OCI-LY7 (cell line): Measurements from ENCODE around the gene DBN1. TPM values are rescaled to one million over a fixed set of nuclear protein-coding genes. Genes with fewer than 3 reads are reported as not detected.

Source experiments
- BruUV-seq: library from RNA; stranded (reverse); fragments of 400-500 nt; replicated peaks from 2 replicates; lab custom pipeline; 2021; lab: Mats Ljungman, UMichigan
- CTCF ChIA-PET: fragments of 300-600 bp; sonication (Branson Sonifier 250); formaldehyde crosslinking; loops from one replicate; lab custom pipeline; 2022; ENCODE audit warnings: antibody characterized with exemption; ENCODE audit not compliant: unreplicated experiment; lab: Charles Lee
- POLR2A ChIA-PET: fragments of 300-600 bp; sonication (Branson Sonifier 250); formaldehyde crosslinking; loops from one replicate; lab custom pipeline; 2022; ENCODE audit warnings: antibody characterized with exemption; lab: Charles Lee
- DNase-seq: peaks from one replicate; pipeline ENCODE4 v3.0.0-alpha.2; 2015; ENCODE audit warnings: low spot score
- H2AFZ ChIP-seq: fragments of 200-600 bp; sonication (generic), shearing (Covaris generic); 2 replicates; pipeline ENCODE4 v1.6.1; 2014; ENCODE audit warnings: mild to moderate bottlenecking, antibody characterized with exemption, low read length, moderate library complexity
- H3K27ac ChIP-seq: fragments of 200-600 bp; sonication (generic); 2 replicates; pipeline ENCODE4 v1.5.1; 2014; ENCODE audit warnings: mixed run types, low read depth, mild to moderate bottlenecking, moderate library complexity, low read length, inconsistent platforms; ENCODE audit not compliant: poor library complexity, severe bottlenecking
- H3K36me3 ChIP-seq: fragments of 200-600 bp; sonication (generic); 2 replicates; pipeline ENCODE4 v1.6.1; 2014; ENCODE audit warnings: mild to moderate bottlenecking, antibody characterized with exemption, low read length, moderate library complexity, mixed read lengths; ENCODE audit not compliant: insufficient read depth
- H3K4me1 ChIP-seq: fragments of 200-600 bp; sonication (generic); 2 replicates; pipeline ENCODE4 v1.5.1; 2014; ENCODE audit warnings: mild to moderate bottlenecking, low read length; ENCODE audit not compliant: insufficient read depth, poor library complexity, severe bottlenecking
- H3K4me2 ChIP-seq: fragments of 200-600 bp; sonication (generic); 2 replicates; pipeline ENCODE4 v1.6.1; 2014; ENCODE audit warnings: mild to moderate bottlenecking, low read length
- H3K4me3 ChIP-seq: fragments of 200-600 bp; sonication (generic); 2 replicates; pipeline ENCODE4 v1.5.1; 2014; ENCODE audit warnings: mild to moderate bottlenecking, low read depth, low read length; ENCODE audit not compliant: poor library complexity, severe bottlenecking
- H3K79me2 ChIP-seq: fragments of 200-600 bp; sonication (generic); 2 replicates; pipeline ENCODE4 v1.6.1; 2016; ENCODE audit warnings: low read depth, mild to moderate bottlenecking, low read length, moderate library complexity, mixed read lengths; ENCODE audit not compliant: insufficient read depth
- H3K9me2 ChIP-seq: fragments of 200-600 bp; sonication (generic); 2 replicates; pipeline ENCODE4 v1.6.1; 2016; ENCODE audit warnings: mild to moderate bottlenecking, low read length, mixed read lengths; ENCODE audit not compliant: insufficient read depth
- H3K9me3 ChIP-seq: fragments of 200-600 bp; sonication (generic); 2 replicates; pipeline ENCODE4 v1.6.1; 2014; ENCODE audit warnings: mild to moderate bottlenecking, mixed run types, low read length, mixed read lengths
- H4K20me1 ChIP-seq: fragments of 200-600 bp; sonication (generic); 2 replicates; pipeline ENCODE4 v1.6.1; 2014; ENCODE audit warnings: mild to moderate bottlenecking, antibody characterized with exemption, low read length, moderate library complexity, mixed read lengths; ENCODE audit not compliant: insufficient read depth
- EZH2phosphoT487 ChIP-seq: fragments of 200-600 bp; sonication (generic); IDR thresholded peaks from 2 replicates; pipeline ENCODE4 v1.6.1; 2018; ENCODE audit warnings: low read depth, borderline replicate concordance, mild to moderate bottlenecking, mixed run types, antibody characterized with exemption, low read length, moderate library complexity, mixed read lengths
- intact Hi-C: fragments of 100-400 bp; cut with micrococcal nuclease; formaldehyde crosslinking; loops from one replicate; pipeline ENCODE4 v1.10.0; 2022; ENCODE audit not compliant: unreplicated experiment
- total RNA-seq, 2 experiments: library from RNA; depleted of rRNA in 1 of 2; stranded (reverse); fragments of >200 nt in 1 of 2; shearing (Covaris generic) in 1 of 2; gene quantifications; 2 replicates each; pipeline ENCODE4 v1.2.3, GENCODE V29; 2014 to 2022
- TF ChIP-seq, protein P1 (sequence below): fragments of 200-600 bp; sonication (generic); conservative IDR thresholded peaks from 2 replicates; pipeline ENCODE4 v1.5.1; 2014; ENCODE audit warnings: mild to moderate bottlenecking, antibody characterized with exemption, low read length, moderate library complexity, mixed read lengths

DBN1 gene
- total RNA-seq, 2 experiments from 2014 or later = 11.7 to 22.0 TPM

DNA sequence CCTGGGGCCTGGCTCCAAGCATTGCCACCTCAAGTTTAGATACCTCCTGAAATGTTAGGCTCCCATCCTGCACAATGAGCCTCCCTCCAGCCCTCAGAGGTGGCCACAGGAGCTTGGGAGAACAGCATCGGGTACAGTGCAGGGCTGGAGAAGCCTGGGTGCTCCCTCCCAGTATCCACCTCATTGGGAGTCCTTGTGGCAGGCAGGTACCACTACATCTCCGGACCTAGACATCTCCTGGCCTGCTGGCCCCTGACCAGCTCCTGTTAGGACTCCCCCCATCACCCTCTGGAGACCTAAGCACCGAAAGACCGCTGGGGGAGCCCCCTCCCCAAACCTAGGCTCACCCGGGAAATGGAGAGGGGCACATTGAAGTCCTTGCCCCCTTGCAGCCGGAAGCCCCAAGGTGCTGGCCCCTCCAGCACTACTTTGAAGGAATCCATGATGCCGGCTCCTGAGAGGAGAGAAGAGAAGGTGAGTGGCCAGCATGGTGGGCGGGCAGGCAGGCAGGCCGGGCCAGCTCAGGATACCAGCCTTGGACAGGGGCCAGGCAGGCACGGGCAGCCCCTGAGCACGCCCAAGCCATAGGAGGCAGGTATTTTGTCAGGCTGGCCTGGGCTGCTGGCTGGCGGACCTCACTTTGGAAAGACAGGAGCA is 22.8 kb upstream of the DBN1 start:
- H3K36me3 ChIP-seq = no peaks in the 10 kb centered on the region
- intact Hi-C loops = loop anchor here (2.0 kb wide), 2 partner anchors 41 to 105 kb away; no protein-coding TSS in a partner anchor
- H2AFZ ChIP-seq = no peak overlapping the region
- DNase-seq = peak; percentile 38
- no peaks in the 10 kb centered on the region for H3K9me2 ChIP-seq
- POLR2A ChIA-PET = interaction anchor here (0.6 to 2.8 kb wide), 3 partner anchors 14 to 547 kb away, joined by 3 to 24 read pairs (median 4); partner anchors contain the start of gene DOK3
- H3K4me2 ChIP-seq = peak overlapping the region; percentile 96
- BruUV-seq = no TSS peak
- H3K4me3 ChIP-seq = peak overlapping the region; percentile 81
- no peaks in the 10 kb centered on the region for H3K9me3 ChIP-seq
- peaks cover 47% of the 10 kb centered on the region for H3K4me1 ChIP-seq
- CTCF ChIA-PET = interaction anchor here (0.5 to 0.7 kb wide), 3 partner anchors 12 to 106 kb away, joined by 3 read pairs; no protein-coding TSS in a partner anchor
- H4K20me1 ChIP-seq = peaks cover 6% of the 10 kb centered on the region; the same call in 1 of the 2 replicates
- TF ChIP-seq EZH2phosphoT487 = no peak
- TF ChIP-seq, protein P1, sequence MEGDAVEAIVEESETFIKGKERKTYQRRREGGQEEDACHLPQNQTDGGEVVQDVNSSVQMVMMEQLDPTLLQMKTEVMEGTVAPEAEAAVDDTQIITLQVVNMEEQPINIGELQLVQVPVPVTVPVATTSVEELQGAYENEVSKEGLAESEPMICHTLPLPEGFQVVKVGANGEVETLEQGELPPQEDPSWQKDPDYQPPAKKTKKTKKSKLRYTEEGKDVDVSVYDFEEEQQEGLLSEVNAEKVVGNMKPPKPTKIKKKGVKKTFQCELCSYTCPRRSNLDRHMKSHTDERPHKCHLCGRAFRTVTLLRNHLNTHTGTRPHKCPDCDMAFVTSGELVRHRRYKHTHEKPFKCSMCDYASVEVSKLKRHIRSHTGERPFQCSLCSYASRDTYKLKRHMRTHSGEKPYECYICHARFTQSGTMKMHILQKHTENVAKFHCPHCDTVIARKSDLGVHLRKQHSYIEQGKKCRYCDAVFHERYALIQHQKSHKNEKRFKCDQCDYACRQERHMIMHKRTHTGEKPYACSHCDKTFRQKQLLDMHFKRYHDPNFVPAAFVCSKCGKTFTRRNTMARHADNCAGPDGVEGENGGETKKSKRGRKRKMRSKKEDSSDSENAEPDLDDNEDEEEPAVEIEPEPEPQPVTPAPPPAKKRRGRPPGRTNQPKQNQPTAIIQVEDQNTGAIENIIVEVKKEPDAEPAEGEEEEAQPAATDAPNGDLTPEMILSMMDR = 0 out of 2 replicates have a peak, but pooled peaks have one; percentile 39
- peak overlapping the region; percentile 3 for H3K27ac ChIP-seq
- no peaks in the 10 kb centered on the region for H3K79me2 ChIP-seq

DNA sequence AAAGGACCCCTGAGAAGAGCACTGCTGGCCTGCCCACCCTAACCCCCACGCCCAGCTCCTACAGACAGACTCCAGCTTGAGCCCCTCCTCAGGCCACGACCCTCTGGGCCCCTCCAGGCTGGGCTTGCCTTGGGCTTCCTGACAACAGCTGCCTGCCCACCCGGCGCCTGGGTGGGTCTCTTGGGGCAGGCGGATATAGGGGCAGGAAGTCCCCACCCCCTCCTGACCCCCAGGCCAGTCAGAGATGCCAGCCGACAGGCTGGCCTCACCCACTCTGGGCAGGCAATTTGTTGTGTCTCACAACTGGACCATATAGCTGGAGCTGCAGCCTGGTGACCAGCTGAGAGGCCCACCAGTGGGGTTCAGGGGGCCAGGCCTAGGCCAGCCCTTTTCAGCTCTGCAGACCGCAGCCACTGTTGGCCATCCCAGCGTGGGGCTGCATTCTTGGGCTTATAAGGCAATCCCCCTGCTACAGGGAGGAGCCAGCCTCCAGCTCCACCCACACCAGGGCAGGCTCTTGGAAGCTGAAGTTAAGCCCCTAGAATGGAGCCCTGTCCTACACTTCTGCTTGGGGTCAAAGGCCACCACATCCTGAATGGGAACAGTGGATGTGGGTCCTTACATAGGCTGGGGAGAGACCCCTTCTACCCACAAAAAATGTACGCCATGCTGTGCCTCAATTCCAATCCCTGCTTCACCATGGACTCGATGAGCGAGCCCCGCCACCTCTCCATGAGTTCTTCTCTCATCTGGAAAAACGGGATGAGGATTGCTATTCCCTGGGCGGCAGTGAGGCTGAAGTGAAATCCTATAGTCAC is 22.0 kb upstream of the DBN1 start:
- Histone ChIP-seq H3K9me2 (no peaks in the 10 kb centered on the region), H3K4me1 (peaks cover 40% of the 10 kb centered on the region), H2AFZ (no peak overlapping the region), H3K4me2 (peak overlapping the region; percentile 96), H3K36me3 (no peaks in the 10 kb centered on the region), H3K27ac (peak overlapping the region; percentile 9), H3K79me2 (no peaks in the 10 kb centered on the region), H3K4me3 (peak overlapping the region; percentile 81), H4K20me1 (peaks cover 6% of the 10 kb centered on the region; the same call in 1 of the 2 replicates), H3K9me3 (no peaks in the 10 kb centered on the region)
- no TSS peak for BruUV-seq
- POLR2A ChIA-PET = interaction anchor here (0.6 to 2.8 kb wide), 3 partner anchors 14 to 498 kb away, joined by 3 to 24 read pairs (median 4); partner anchors contain the start of genes DDX41 and DOK3
- TF ChIP-seq, protein P1 = no peak
- no peak for TF ChIP-seq EZH2phosphoT487
- intact Hi-C loops = loop anchor here (2.0 kb wide), 2 partner anchors 41 to 105 kb away; no protein-coding TSS in a partner anchor
- CTCF ChIA-PET = interaction anchor here (0.5 to 1.1 kb wide), 5 partner anchors 13 to 105 kb away, joined by 3 to 5 read pairs (median 3); partner anchors contain the start of gene DOK3
- DNase-seq = peak; percentile 16
